Astrocyte (in vitro differentiated cells and primary cell): ENCODE data around the gene PTH1R. TPM values are rescaled to one million over a fixed set of nuclear protein-coding genes. Genes with fewer than 3 reads are reported as not detected.

Source experiments
- DNase-seq: peaks from one replicate; pipeline ENCODE4 v3.0.0-alpha.2; 2010; ENCODE audit warnings: low read depth
- FAIRE-seq: peaks from 2 replicates; lab custom pipeline; 2011; peaks lifted over from hg19 to GRCh38; lab: Jason Lieb, UNC
- H2AFZ ChIP-seq: 2 replicates; pipeline ENCODE4 v1.6.0; 2012; ENCODE audit warnings: low read depth, low read length, inconsistent platforms
- H3K27ac ChIP-seq: 2 replicates; pipeline ENCODE4 v1.5.1; 2011; ENCODE audit warnings: low read depth, low read length, inconsistent platforms
- H3K27me3 ChIP-seq: 2 replicates; pipeline ENCODE4 v1.6.0; 2011; ENCODE audit warnings: low read length, inconsistent platforms; ENCODE audit not compliant: insufficient read depth
- H3K36me3 ChIP-seq: 2 replicates; pipeline ENCODE4 v1.5.1; 2011; ENCODE audit warnings: low read length, inconsistent platforms; ENCODE audit not compliant: insufficient read depth
- H3K4me1 ChIP-seq: 2 replicates; pipeline ENCODE4 v1.5.1; 2011; ENCODE audit warnings: low read length, inconsistent platforms; ENCODE audit not compliant: insufficient read depth
- H3K4me2 ChIP-seq: 2 replicates; pipeline ENCODE4 v1.6.0; 2012; ENCODE audit warnings: low read length, inconsistent platforms
- H3K4me3 ChIP-seq: 2 replicates; pipeline ENCODE4 v1.5.1; 2011; ENCODE audit warnings: low read depth, mild to moderate bottlenecking, low read length, inconsistent platforms; ENCODE audit not compliant: insufficient read depth
- H3K79me2 ChIP-seq: 2 replicates; pipeline ENCODE4 v1.6.0; 2012; ENCODE audit warnings: mild to moderate bottlenecking, low read length, inconsistent platforms; ENCODE audit not compliant: insufficient read depth
- H3K9ac ChIP-seq: 2 replicates; pipeline ENCODE4 v1.6.0; 2012; ENCODE audit warnings: mild to moderate bottlenecking, low read length, inconsistent platforms
- H3K9me3 ChIP-seq: 2 replicates; pipeline ENCODE4 v1.5.1; 2012; ENCODE audit warnings: low read depth, mild to moderate bottlenecking, low read length, inconsistent platforms; ENCODE audit not compliant: insufficient read depth
- H4K20me1 ChIP-seq: 2 replicates; pipeline ENCODE4 v1.6.0; 2012; ENCODE audit warnings: low read length, inconsistent platforms; ENCODE audit not compliant: insufficient read depth
- H3K27ac Mint-ChIP-seq: one replicate; pipeline ENCODE4 v1.8.0; 2021; ENCODE audit warnings: mild to moderate bottlenecking, mixed read lengths; ENCODE audit not compliant: unreplicated experiment
- H3K27me3 Mint-ChIP-seq: one replicate; pipeline ENCODE4 v1.8.0; 2021; ENCODE audit warnings: low read depth, mixed read lengths; ENCODE audit not compliant: unreplicated experiment
- H3K36me3 Mint-ChIP-seq: one replicate; pipeline ENCODE4 v1.8.0; 2021; ENCODE audit warnings: low read depth, mixed read lengths; ENCODE audit not compliant: unreplicated experiment
- H3K4me1 Mint-ChIP-seq: one replicate; pipeline ENCODE4 v1.8.0; 2021; ENCODE audit warnings: low read depth, mixed read lengths; ENCODE audit not compliant: unreplicated experiment
- H3K4me3 Mint-ChIP-seq: one replicate; pipeline ENCODE4 v1.8.0; 2021; ENCODE audit warnings: mild to moderate bottlenecking, moderate library complexity, mixed read lengths; ENCODE audit not compliant: unreplicated experiment
- H3K9me3 Mint-ChIP-seq: one replicate; pipeline ENCODE4 v1.8.0; 2021; ENCODE audit warnings: mild to moderate bottlenecking, mixed read lengths; ENCODE audit not compliant: unreplicated experiment
- CTCF ChIP-seq: IDR thresholded peaks from 2 replicates; pipeline ENCODE4 v1.5.1; 2011; ENCODE audit warnings: low read depth, mild to moderate bottlenecking, inconsistent platforms, low read length, moderate library complexity; ENCODE audit not compliant: insufficient read depth
- EZH2 ChIP-seq: IDR thresholded peaks from 2 replicates; pipeline ENCODE4 v1.6.1; 2012; ENCODE audit warnings: mild to moderate bottlenecking, low read length, inconsistent platforms; ENCODE audit not compliant: insufficient read depth
- total RNA-seq: library from RNA; stranded (reverse); gene quantifications from 2 replicates; pipeline ENCODE4 v1.2.1, GENCODE V29; 2021

The PTH1R gene
- total RNA-seq, 1 donor from 2014 or later: 5.2 TPM

- Histone ChIP-seq H3K9ac (no peak overlapping the region), H2AFZ (no peak overlapping the region), H3K36me3 (no peaks in the 10 kb centered on the region), H3K4me1 (no peaks in the 10 kb centered on the region), H3K4me2 (no peak overlapping the region), H4K20me1 (no peaks in the 10 kb centered on the region), H3K27ac (no peak overlapping the region), H3K27me3 (peaks cover 8% of the 10 kb centered on the region), H3K9me3 (no peaks in the 10 kb centered on the region), H3K79me2 (no peaks in the 10 kb centered on the region), H3K4me3 (no peak overlapping the region)
- Mint-ChIP-seq H3K9me3 (no peaks in the 10 kb centered on the region), H3K4me1 (no peaks in the 10 kb centered on the region), H3K27ac (no peak overlapping the region), H3K27me3 (peaks cover 52% of the 10 kb centered on the region), H3K4me3 (no peak overlapping the region), H3K36me3 (peaks cover 2% of the 10 kb centered on the region)
- FAIRE-seq: no peak
- TF ChIP-seq CTCF (peak; percentile 21), EZH2 (no peak)
- no peak for DNase-seq
Measured at GRCh38 chr3:46860017-46860809, 17.3 kb upstream of the PTH1R start.

GRCh38 chr3:46860810-46861604, 16.5 kb upstream of the PTH1R start:
- no peak for TF ChIP-seq EZH2
- TF ChIP-seq CTCF: no peak
- H3K36me3 Mint-ChIP-seq: peaks cover 2% of the 10 kb centered on the region

More at GRCh38 chr3:46860810-46861604, 16.5 kb upstream of the PTH1R start:
- no peak for DNase-seq
- H3K4me1 Mint-ChIP-seq: no peaks in the 10 kb centered on the region
- H3K27me3 ChIP-seq: peaks cover 5% of the 10 kb centered on the region
- no peaks in the 10 kb centered on the region for H3K36me3 ChIP-seq
- H4K20me1 ChIP-seq: no peaks in the 10 kb centered on the region
- H3K27ac ChIP-seq: no peak overlapping the region
- H3K9me3 Mint-ChIP-seq: no peaks in the 10 kb centered on the region
- H3K4me2 ChIP-seq: no peak overlapping the region
- no peak overlapping the region for H3K27ac Mint-ChIP-seq
- H3K4me3 Mint-ChIP-seq: no peak overlapping the region
- H2AFZ ChIP-seq: no peak overlapping the region
- no peaks in the 10 kb centered on the region for H3K79me2 ChIP-seq
- H3K4me1 ChIP-seq: no peaks in the 10 kb centered on the region
- FAIRE-seq: no peak
- no peak overlapping the region for H3K9ac ChIP-seq
- H3K9me3 ChIP-seq: no peaks in the 10 kb centered on the region
- H3K4me3 ChIP-seq: no peak overlapping the region
- H3K27me3 Mint-ChIP-seq: peaks cover 48% of the 10 kb centered on the region
